Muscle layer of colon (tissue), 2 donors: ENCODE measurements around the gene ZBED1.
A peak's percentile ranks its signal among the peaks of the same experiment; 100 is the strongest.

Experiments
- H3K27ac ChIP-seq: one replicate; pipeline ENCODE4 v1.7.0; 2013; ENCODE audit warnings: low read depth, mild to moderate bottlenecking, low read length, moderate library complexity
- H3K27me3 ChIP-seq, 2 donors: one replicate each; pipeline ENCODE4 v1.7.0; 2013; ENCODE audit warnings: low read length in 2 of 2, mild to moderate bottlenecking in 2 of 2; ENCODE audit not compliant: insufficient read depth in 2 of 2, control insufficient read depth in 1 of 2
- H3K36me3 ChIP-seq: one replicate; pipeline ENCODE4 v1.7.0; 2013; ENCODE audit warnings: mild to moderate bottlenecking, low read length; ENCODE audit not compliant: insufficient read depth
- H3K4me1 ChIP-seq: one replicate; pipeline ENCODE4 v1.7.0; 2013; ENCODE audit warnings: mild to moderate bottlenecking, low read length; ENCODE audit not compliant: insufficient read depth
- H3K4me3 ChIP-seq, 2 donors: one replicate each; pipeline ENCODE4 v1.7.0; 2013; ENCODE audit warnings: low read length in 2 of 2, low read depth in 1 of 2, mild to moderate bottlenecking in 1 of 2, moderate library complexity in 1 of 2
- H3K9ac ChIP-seq: one replicate; pipeline ENCODE4 v1.7.0; 2013; ENCODE audit warnings: low read length
- H3K9me3 ChIP-seq: one replicate; pipeline ENCODE4 v1.7.0; 2013; ENCODE audit warnings: mild to moderate bottlenecking, low read length
- donor health status: abdominal sarcoma.
- donor health status: Adenocarcinoma of cecum.

Gene ZBED1

GRCh38 chrX:2502668-2503519, 2.1 kb upstream of the ZBED1 start:
- H3K4me3 ChIP-seq = no peak overlapping the region
- H3K9ac ChIP-seq = no peak overlapping the region
- H3K4me1 ChIP-seq = peaks cover 16% of the 10 kb centered on the region
- H3K27ac ChIP-seq = no peak overlapping the region
- no peaks in the 10 kb centered on the region for H3K9me3 ChIP-seq
- no peaks in the 10 kb centered on the region for H3K36me3 ChIP-seq
- H3K27me3 ChIP-seq = no peaks in the 10 kb centered on the region

- Histone ChIP-seq H3K9ac (no peak overlapping the region), H3K4me1 (peaks cover 23% of the 10 kb centered on the region), H3K9me3 (no peaks in the 10 kb centered on the region), H3K27ac (no peak overlapping the region), H3K4me3 (no peak overlapping the region), H3K36me3 (no peaks in the 10 kb centered on the region), H3K27me3 (no peaks in the 10 kb centered on the region)
Measured at GRCh38 chrX:2502120-2502667, 1.4 kb upstream of the ZBED1 start.

- Histone ChIP-seq H3K9me3 (no peaks in the 10 kb centered on the region), H3K9ac (no peak overlapping the region), H3K36me3 (no peaks in the 10 kb centered on the region), H3K4me3 (no peak overlapping the region), H3K27me3 (no peaks in the 10 kb centered on the region), H3K4me1 (peaks cover 26% of the 10 kb centered on the region), H3K27ac (no peak overlapping the region)
Measured at GRCh38 chrX:2501559-2502102, 855 bp upstream of the ZBED1 start.

GRCh38 chrX:2500091-2500802, 529 bp downstream of the ZBED1 start:
- no peak overlapping the region for H3K9ac ChIP-seq
- H3K36me3 ChIP-seq = no peaks in the 10 kb centered on the region
- peak overlapping the region; percentile 78 for H3K27ac ChIP-seq
- peak overlapping the region; percentile 75 to 94 for H3K4me3 ChIP-seq
- H3K27me3 ChIP-seq = no peaks in the 10 kb centered on the region
- H3K9me3 ChIP-seq = no peaks in the 10 kb centered on the region
- peaks cover 26% of the 10 kb centered on the region for H3K4me1 ChIP-seq

- Histone ChIP-seq H3K27me3 (no peaks in the 10 kb centered on the region), H3K4me3 (peak overlapping the region in 1 of 2 donors; percentile 75), H3K36me3 (no peaks in the 10 kb centered on the region), H3K9me3 (no peaks in the 10 kb centered on the region), H3K4me1 (peaks cover 26% of the 10 kb centered on the region), H3K9ac (no peak overlapping the region), H3K27ac (peak overlapping the region; percentile 78)
Measured at GRCh38 chrX:2499507-2499906, 1.3 kb downstream of the ZBED1 start.

GRCh38 chrX:2498781-2499302, 1.9 kb downstream of the ZBED1 start:
- H3K4me1 ChIP-seq = peaks cover 26% of the 10 kb centered on the region
- peak overlapping the region; percentile 78 for H3K27ac ChIP-seq
- no peaks in the 10 kb centered on the region for H3K36me3 ChIP-seq
- peak overlapping the region; percentile 22 for H3K9ac ChIP-seq
- no peaks in the 10 kb centered on the region for H3K27me3 ChIP-seq
- no peaks in the 10 kb centered on the region for H3K9me3 ChIP-seq
- peak overlapping the region; percentile 26 to 75 for H3K4me3 ChIP-seq

GRCh38 chrX:2497961-2498780, 2.6 kb downstream of the ZBED1 start:
- peak overlapping the region; percentile 78 for H3K27ac ChIP-seq
- peaks cover 26% of the 10 kb centered on the region for H3K4me1 ChIP-seq

GRCh38 chrX:2495595-2495994, 5.2 kb downstream of the ZBED1 start:
- H3K27me3 ChIP-seq = no peaks in the 10 kb centered on the region
- no peak overlapping the region for H3K9ac ChIP-seq
- H3K4me1 ChIP-seq = peaks cover 26% of the 10 kb centered on the region
- no peak overlapping the region for H3K4me3 ChIP-seq
- no peak overlapping the region for H3K27ac ChIP-seq
- no peaks in the 10 kb centered on the region for H3K36me3 ChIP-seq
- H3K9me3 ChIP-seq = no peaks in the 10 kb centered on the region

More at GRCh38 chrX:2497961-2498780, 2.6 kb downstream of the ZBED1 start:
- Histone ChIP-seq H3K27me3 (no peaks in the 10 kb centered on the region), H3K9me3 (no peaks in the 10 kb centered on the region), H3K4me3 (peak overlapping the region; percentile 26 to 75), H3K9ac (peak overlapping the region; percentile 22), H3K36me3 (no peaks in the 10 kb centered on the region)

GRCh38 chrX:2492531-2493218, 8.1 kb downstream of the ZBED1 start:
- no peak overlapping the region for H3K4me3 ChIP-seq
- no peaks in the 10 kb centered on the region for H3K9me3 ChIP-seq
- peaks cover 8% of the 10 kb centered on the region for H3K4me1 ChIP-seq
- peaks cover 22% of the 10 kb centered on the region for H3K36me3 ChIP-seq
- H3K27me3 ChIP-seq = no peaks in the 10 kb centered on the region
- H3K27ac ChIP-seq = no peak overlapping the region
- no peak overlapping the region for H3K9ac ChIP-seq

- Histone ChIP-seq H3K4me3 (no peak overlapping the region), H3K36me3 (peaks cover 37% of the 10 kb centered on the region), H3K9me3 (no peaks in the 10 kb centered on the region), H3K9ac (no peak overlapping the region), H3K27ac (no peak overlapping the region), H3K27me3 (no peaks in the 10 kb centered on the region), H3K4me1 (no peaks in the 10 kb centered on the region)
Measured at GRCh38 chrX:2490634-2491033, 10.1 kb downstream of the ZBED1 start.
